ENCODE measurements around the gene EXD1.

The EXD1 gene

DNA sequence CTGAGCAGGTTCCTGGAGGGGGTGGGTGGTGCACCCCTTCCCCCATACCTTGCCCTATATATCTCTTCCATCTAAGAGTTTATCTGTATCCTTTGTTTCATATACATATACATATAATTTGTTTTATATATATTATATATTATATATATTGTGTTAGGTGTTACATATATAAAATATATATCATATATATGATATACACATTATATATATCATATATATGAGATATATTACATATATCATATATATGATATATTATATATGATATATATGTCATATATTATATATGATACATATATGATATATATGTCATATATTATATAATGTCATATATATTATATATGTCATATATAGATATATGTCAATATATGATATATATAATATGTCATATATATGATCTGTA lies 31.1 kb downstream of the EXD1 start:
- DNase-seq (ENCODE audit: low read depth), result no peak
- H3K4me3 ChIP-seq (replicated peaks; ENCODE audit: low read depth, low read length), result no peak overlapping the region
- TF ChIP-seq, protein P1, sequence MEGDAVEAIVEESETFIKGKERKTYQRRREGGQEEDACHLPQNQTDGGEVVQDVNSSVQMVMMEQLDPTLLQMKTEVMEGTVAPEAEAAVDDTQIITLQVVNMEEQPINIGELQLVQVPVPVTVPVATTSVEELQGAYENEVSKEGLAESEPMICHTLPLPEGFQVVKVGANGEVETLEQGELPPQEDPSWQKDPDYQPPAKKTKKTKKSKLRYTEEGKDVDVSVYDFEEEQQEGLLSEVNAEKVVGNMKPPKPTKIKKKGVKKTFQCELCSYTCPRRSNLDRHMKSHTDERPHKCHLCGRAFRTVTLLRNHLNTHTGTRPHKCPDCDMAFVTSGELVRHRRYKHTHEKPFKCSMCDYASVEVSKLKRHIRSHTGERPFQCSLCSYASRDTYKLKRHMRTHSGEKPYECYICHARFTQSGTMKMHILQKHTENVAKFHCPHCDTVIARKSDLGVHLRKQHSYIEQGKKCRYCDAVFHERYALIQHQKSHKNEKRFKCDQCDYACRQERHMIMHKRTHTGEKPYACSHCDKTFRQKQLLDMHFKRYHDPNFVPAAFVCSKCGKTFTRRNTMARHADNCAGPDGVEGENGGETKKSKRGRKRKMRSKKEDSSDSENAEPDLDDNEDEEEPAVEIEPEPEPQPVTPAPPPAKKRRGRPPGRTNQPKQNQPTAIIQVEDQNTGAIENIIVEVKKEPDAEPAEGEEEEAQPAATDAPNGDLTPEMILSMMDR (IDR thresholded peaks at IDR 0.05; ENCODE audit: low read length, missing control alignments), result no peak

DNA sequence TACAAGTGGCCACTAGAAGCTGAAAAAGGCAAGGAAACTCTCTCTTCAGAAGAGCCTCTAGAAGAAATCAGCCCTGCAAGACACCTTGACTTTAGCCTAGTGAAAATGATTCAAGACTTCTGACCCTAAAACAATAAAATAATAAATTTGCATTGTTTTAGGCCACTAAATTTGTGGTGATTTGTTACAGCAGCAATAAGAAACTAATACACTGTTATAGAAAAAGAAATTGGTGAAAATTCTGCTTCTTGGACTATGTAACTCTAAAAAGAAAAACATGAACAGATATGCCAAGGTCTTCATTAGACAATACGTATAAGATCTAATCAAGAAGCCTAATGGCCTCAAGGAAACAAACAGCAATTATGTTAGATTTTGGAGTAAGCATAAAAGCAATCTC lies 36.1 kb downstream of the EXD1 start:
- DNase-seq (ENCODE audit: low read depth), result no peak
- no peak overlapping the region for H3K4me3 ChIP-seq (replicated peaks; ENCODE audit: low read depth, low read length)
- TF ChIP-seq, protein P1 (IDR thresholded peaks at IDR 0.05; ENCODE audit: low read length, missing control alignments), result no peak

DNA sequence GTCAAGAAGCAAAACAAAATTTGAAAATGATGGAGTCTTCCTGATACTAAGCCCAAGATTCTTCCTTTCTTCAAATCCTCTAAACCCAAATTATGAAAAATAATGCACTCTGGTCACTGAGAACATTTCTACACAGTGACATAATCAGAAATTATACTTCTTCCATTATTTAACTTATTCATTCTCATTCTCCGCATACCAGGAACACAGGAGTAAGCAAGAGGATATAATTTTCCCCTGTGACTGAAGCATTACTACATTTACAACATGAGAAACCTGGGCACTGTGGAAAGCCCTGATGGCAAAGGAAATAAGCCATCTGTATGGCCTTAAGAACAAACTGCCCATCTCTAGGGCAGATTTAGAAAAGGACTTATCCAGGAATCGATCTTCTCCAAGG lies 47.0 kb downstream of the EXD1 start:
- no peak overlapping the region for H3K4me3 ChIP-seq (replicated peaks; ENCODE audit: low read depth, low read length)
- DNase-seq (ENCODE audit: low read depth), result no peak
- TF ChIP-seq, protein P1 (IDR thresholded peaks at IDR 0.05; ENCODE audit: low read length, missing control alignments), result no peak

DNA sequence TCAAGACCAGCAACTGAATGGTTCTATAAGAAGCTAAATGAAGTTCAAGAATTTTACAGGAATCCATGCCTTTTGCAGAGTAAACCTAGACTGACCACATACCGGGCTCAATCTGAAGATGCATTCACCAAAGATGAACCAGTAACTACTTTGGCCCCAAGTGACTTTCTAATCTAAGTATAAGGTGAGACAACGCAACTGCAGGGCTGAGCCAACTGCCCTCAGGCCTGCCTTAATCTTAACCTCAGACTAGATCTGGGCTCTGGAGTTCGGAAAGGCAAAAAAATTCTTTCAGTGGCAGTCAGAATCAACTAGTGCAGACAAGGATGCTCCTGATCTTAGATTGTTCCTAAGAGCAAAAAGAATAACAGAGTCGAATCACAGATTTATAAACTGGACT lies 48.3 kb downstream of the EXD1 start:
- no peak for DNase-seq (ENCODE audit: low read depth)
- TF ChIP-seq, protein P1 (IDR thresholded peaks at IDR 0.05; ENCODE audit: low read length, missing control alignments), result no peak
- no peak overlapping the region for H3K4me3 ChIP-seq (replicated peaks; ENCODE audit: low read depth, low read length)

DNA sequence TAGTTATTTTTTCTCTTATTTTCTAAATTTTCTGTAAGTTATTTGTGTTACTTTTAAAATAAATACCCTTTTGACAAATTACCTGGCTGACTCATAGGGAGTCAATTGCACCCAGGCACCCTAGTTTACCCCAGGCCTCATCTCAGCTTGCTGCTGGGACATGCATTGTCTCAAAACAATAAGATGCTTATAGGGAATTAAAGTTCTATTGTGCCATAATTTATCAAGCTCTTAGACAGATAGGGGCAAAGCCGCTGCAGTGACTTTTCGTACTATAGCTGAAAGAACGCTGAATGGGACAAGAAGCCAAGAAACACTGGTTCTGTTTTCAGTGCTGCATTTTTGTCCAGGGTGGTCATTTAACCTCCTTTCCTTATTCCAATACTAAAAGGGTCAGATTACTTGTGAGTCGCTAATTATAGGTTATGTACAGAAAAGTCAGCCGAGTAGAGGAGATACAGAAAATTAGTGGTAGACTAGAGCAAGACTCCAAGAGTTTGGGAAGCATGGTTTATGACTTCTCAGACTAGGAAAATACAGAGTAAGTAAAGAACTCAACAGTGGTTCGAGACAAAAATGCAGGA lies 50.3 kb downstream of the EXD1 start:
- no peak for DNase-seq (ENCODE audit: low read depth)
- no peak overlapping the region for H3K4me3 ChIP-seq (replicated peaks; ENCODE audit: low read depth, low read length)
- TF ChIP-seq, protein P1 (IDR thresholded peaks at IDR 0.05; ENCODE audit: low read length, missing control alignments), result no peak

DNA sequence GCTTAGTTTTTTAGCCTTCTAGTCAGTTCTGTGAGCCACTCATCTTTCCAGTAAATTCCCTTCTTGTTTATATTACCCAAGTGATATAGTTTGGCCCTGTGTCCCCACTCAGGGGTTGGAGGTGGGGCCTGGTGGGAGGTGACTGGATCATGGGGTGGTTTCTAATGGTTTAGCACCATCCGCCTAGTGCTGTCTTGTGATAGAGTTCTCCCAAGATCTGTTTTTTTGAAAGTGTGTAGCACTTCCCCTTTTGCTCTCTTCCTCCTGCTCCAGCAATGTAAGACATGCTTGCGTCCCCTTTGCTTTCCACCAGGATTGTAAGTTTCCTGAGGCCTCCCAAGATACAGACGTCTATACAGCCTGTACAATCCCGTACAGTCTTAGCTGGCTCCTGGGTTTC lies 60.8 kb downstream of the EXD1 start:
- H3K4me3 ChIP-seq (replicated peaks; ENCODE audit: low read depth, low read length), result no peak overlapping the region
- TF ChIP-seq, protein P1 (IDR thresholded peaks at IDR 0.05; ENCODE audit: low read length, missing control alignments), result no peak
- no peak for DNase-seq (ENCODE audit: low read depth)

DNA sequence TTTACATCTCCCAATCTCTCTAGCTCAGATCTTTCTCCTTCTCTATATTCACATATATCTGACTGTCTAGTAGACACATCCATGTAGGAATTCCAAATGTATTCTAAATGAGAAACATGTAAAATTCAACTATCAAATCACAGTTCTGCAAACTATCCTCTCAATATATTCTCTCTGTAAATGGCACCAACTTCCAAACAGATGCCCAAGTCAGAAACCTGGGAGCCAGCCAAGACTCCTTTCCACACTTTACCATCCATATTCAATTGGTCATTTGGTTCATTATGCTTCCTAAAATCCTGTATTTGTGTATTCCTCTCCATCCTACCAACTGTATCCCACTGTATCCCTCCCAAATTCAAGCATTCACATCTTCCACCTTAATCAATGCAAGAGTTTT lies 61.5 kb downstream of the EXD1 start:
- DNase-seq (ENCODE audit: low read depth), result no peak
- TF ChIP-seq, protein P1 (IDR thresholded peaks at IDR 0.05; ENCODE audit: low read length, missing control alignments), result no peak
- H3K4me3 ChIP-seq (replicated peaks; ENCODE audit: low read depth, low read length), result no peak overlapping the region

Measured in fibroblast of pulmonary artery (primary cell).